Measurements from ENCODE around the gene MB. TPM values are rescaled to one million over a fixed set of nuclear protein-coding genes. Genes with fewer than 3 reads are reported as not detected.

The MB gene
- total RNA-seq, 2 experiments from 2014 or later: not detected

DNA sequence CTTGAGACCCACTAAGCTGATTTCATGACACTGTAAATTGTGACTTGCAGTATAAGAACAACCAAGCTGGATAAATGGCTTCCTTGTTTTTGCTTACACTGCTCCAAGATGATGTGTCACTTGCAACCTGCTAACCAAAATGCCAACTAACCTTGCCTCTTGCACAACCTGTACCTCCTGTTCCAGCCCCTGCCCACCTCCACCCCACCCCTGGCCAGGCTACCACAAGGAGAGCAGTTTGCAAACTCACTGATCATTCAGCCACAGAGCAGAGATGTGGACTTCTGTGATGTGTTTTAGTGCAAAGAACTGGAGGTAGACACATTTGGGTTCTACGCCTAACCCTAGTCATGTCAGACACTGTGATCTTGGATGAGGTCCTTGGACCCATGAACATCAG is 26.9 kb upstream of the MB start:
- Histone ChIP-seq H2AFZ (ENCODE audit: low read length) (peak overlapping the region; percentile 45; the same call in 1 of the 2 replicates), H3K4me3 (ENCODE audit: low read depth, low read length, poor library complexity, severe bottlenecking) (no peak overlapping the region), H3K79me2 (ENCODE audit: insufficient read depth, low read depth, low read length) (peaks cover 6% of the 10 kb centered on the region; the same call in 1 of the 2 replicates), H3K36me3 (ENCODE audit: insufficient read depth, low read length) (no peaks in the 10 kb centered on the region), H3K4me1 (ENCODE audit: insufficient read depth, low read length, poor library complexity, severe bottlenecking) (peaks cover 37% of the 10 kb centered on the region), H3K4me2 (ENCODE audit: low read length) (no peak overlapping the region), H3K9me2 (ENCODE audit: insufficient read depth, low read length) (no peaks in the 10 kb centered on the region), H4K20me1 (ENCODE audit: insufficient read depth, low read length) (no peaks in the 10 kb centered on the region), H3K9me3 (ENCODE audit: low read length) (no peaks in the 10 kb centered on the region), H3K27ac (ENCODE audit: low read depth, low read length, poor library complexity, severe bottlenecking) (no peak overlapping the region)
- POLR2A ChIA-PET: interaction anchor here (0.5 to 1.0 kb wide), 2 partner anchors 10 to 110 kb away, joined by 3 read pairs; no protein-coding TSS in a partner anchor
- no peak for DNase-seq (ENCODE audit: low spot score)
- CTCF ChIA-PET (ENCODE audit: unreplicated experiment): no interaction called here
- no TSS peak for BruUV-seq (replicated peaks)
- TF ChIP-seq CTCF (conservative IDR thresholded peaks at IDR 0.05; ENCODE audit: low read length) (no peak), EZH2phosphoT487 (IDR thresholded peaks at IDR 0.05; ENCODE audit: borderline replicate concordance, low read depth, low read length) (no peak)
- intact Hi-C loops (cut with micrococcal nuclease; ENCODE audit: unreplicated experiment): no loop called here

GRCh38 chr22:35642305-35642741 is 25.2 kb upstream of the MB start:
- ChIA-PET POLR2A (interaction anchor here (1.2 kb wide), 1 partner anchor 11 kb away, joined by 4 read pairs; no protein-coding TSS in a partner anchor), CTCF (ENCODE audit: unreplicated experiment) (no interaction called here)
- Histone ChIP-seq H2AFZ (ENCODE audit: low read length) (no peak overlapping the region), H3K36me3 (ENCODE audit: insufficient read depth, low read length) (no peaks in the 10 kb centered on the region), H3K9me2 (ENCODE audit: insufficient read depth, low read length) (no peaks in the 10 kb centered on the region), H3K79me2 (ENCODE audit: insufficient read depth, low read depth, low read length) (no peaks in the 10 kb centered on the region), H3K27ac (ENCODE audit: low read depth, low read length, poor library complexity, severe bottlenecking) (no peak overlapping the region), H3K9me3 (ENCODE audit: low read length) (no peaks in the 10 kb centered on the region), H4K20me1 (ENCODE audit: insufficient read depth, low read length) (no peaks in the 10 kb centered on the region), H3K4me3 (ENCODE audit: low read depth, low read length, poor library complexity, severe bottlenecking) (no peak overlapping the region), H3K4me2 (ENCODE audit: low read length) (no peak overlapping the region), H3K4me1 (ENCODE audit: insufficient read depth, low read length, poor library complexity, severe bottlenecking) (peaks cover 29% of the 10 kb centered on the region)
- no peak for TF ChIP-seq CTCF (conservative IDR thresholded peaks at IDR 0.05; ENCODE audit: low read length)
- no peak for TF ChIP-seq EZH2phosphoT487 (IDR thresholded peaks at IDR 0.05; ENCODE audit: borderline replicate concordance, low read depth, low read length)
- no peak for DNase-seq (ENCODE audit: low spot score)
- no TSS peak for BruUV-seq (replicated peaks)
- intact Hi-C loops (cut with micrococcal nuclease; ENCODE audit: unreplicated experiment): no loop called here

DNA sequence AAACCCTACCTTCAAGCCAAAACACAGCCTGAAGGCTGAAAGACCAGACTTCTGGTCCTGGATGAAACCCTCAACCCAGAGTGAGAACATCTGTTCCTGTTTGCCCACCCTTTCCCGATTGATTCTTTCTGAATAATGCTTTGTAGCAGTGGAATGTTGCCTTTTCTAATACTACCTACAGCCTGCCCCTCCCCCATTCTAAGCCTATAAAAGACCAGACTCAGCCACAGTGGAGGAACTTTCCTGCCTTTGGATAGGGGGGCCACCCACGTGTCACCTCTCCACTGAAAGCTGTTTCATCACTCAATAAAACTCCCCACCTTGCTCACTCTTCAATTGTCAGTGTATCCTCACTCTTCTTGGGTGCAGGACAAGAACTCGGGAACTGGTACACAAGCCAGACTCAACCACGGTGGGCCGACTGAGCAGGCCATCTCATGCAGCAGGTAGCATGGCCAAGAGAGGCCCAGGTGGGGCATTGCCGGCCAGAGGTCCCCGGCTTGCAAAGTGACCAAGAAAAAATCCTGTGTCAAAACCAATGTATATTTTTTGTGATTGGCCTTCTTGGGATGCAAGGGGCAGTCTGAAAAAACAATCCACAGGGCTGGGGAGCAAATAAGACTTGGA is 24.5 kb upstream of the MB start:
- intact Hi-C loops (cut with micrococcal nuclease; ENCODE audit: unreplicated experiment): no loop called here
- H4K20me1 ChIP-seq (ENCODE audit: insufficient read depth, low read length): no peaks in the 10 kb centered on the region
- TF ChIP-seq CTCF (conservative IDR thresholded peaks at IDR 0.05; ENCODE audit: low read length) (no peak), EZH2phosphoT487 (IDR thresholded peaks at IDR 0.05; ENCODE audit: borderline replicate concordance, low read depth, low read length) (no peak)
- no peak overlapping the region for H2AFZ ChIP-seq (ENCODE audit: low read length)
- no peak for DNase-seq (ENCODE audit: low spot score)
- CTCF ChIA-PET (ENCODE audit: unreplicated experiment): no interaction called here
- H3K4me1 ChIP-seq (ENCODE audit: insufficient read depth, low read length, poor library complexity, severe bottlenecking): peaks cover 22% of the 10 kb centered on the region
- no peak overlapping the region for H3K4me3 ChIP-seq (ENCODE audit: low read depth, low read length, poor library complexity, severe bottlenecking)
- no peak overlapping the region for H3K4me2 ChIP-seq (ENCODE audit: low read length)
- H3K36me3 ChIP-seq (ENCODE audit: insufficient read depth, low read length): no peaks in the 10 kb centered on the region
- H3K9me3 ChIP-seq (ENCODE audit: low read length): no peaks in the 10 kb centered on the region
- BruUV-seq (replicated peaks): no TSS peak
- H3K9me2 ChIP-seq (ENCODE audit: insufficient read depth, low read length): no peaks in the 10 kb centered on the region
- no peak overlapping the region for H3K27ac ChIP-seq (ENCODE audit: low read depth, low read length, poor library complexity, severe bottlenecking)
- no peaks in the 10 kb centered on the region for H3K79me2 ChIP-seq (ENCODE audit: insufficient read depth, low read depth, low read length)
- POLR2A ChIA-PET: no interaction called here

Data from OCI-LY7 (cell line).